Mesothelial cell of epicardium (in vitro differentiated cells): ENCODE data around the gene RALGPS2. TPM values are rescaled to one million over a fixed set of nuclear protein-coding genes. Genes with fewer than 3 reads are reported as not detected.

Experiments used
- DNase-seq, 2 experiments: peaks; one replicate each; pipeline ENCODE4 v3.0.0; 2021; ENCODE audit warnings: low spot score in 2 of 2; ENCODE audit not compliant: unreplicated experiment in 2 of 2
- H3K27ac Mint-ChIP-seq: 2 replicates; pipeline ENCODE4 v1.8.0; 2021; ENCODE audit warnings: mixed read lengths
- H3K27me3 Mint-ChIP-seq: 2 replicates; pipeline ENCODE4 v1.8.0; 2021; ENCODE audit warnings: low read depth, mixed read lengths
- H3K36me3 Mint-ChIP-seq: 2 replicates; pipeline ENCODE4 v1.8.0; 2021; ENCODE audit warnings: mixed read lengths
- H3K4me1 Mint-ChIP-seq: 2 replicates; pipeline ENCODE4 v1.8.0; 2021; ENCODE audit warnings: mixed read lengths
- H3K4me3 Mint-ChIP-seq: 2 replicates; pipeline ENCODE4 v1.8.0; 2021; ENCODE audit warnings: mild to moderate bottlenecking, moderate library complexity, mixed read lengths
- H3K9me3 Mint-ChIP-seq: 2 replicates; pipeline ENCODE4 v1.8.0; 2021; ENCODE audit warnings: mixed read lengths
- total RNA-seq: library from RNA; stranded (reverse); gene quantifications from 3 replicates; pipeline ENCODE4 v1.2.1, GENCODE V29; 2021
- TF ChIP-seq, protein P1 (sequence below): fragments of 200-600 bp; sonication (generic); IDR thresholded peaks from one replicate; pipeline ENCODE4 v1.5.0; 2021; ENCODE audit warnings: antibody characterized with exemption; ENCODE audit not compliant: unreplicated experiment

Gene RALGPS2
- total RNA-seq, 1 donor from 2014 or later, result 50.9 TPM

GRCh38 chr1:178960482-178961240, 235.6 kb downstream of the RALGPS2 start:
- TF ChIP-seq, protein P1, sequence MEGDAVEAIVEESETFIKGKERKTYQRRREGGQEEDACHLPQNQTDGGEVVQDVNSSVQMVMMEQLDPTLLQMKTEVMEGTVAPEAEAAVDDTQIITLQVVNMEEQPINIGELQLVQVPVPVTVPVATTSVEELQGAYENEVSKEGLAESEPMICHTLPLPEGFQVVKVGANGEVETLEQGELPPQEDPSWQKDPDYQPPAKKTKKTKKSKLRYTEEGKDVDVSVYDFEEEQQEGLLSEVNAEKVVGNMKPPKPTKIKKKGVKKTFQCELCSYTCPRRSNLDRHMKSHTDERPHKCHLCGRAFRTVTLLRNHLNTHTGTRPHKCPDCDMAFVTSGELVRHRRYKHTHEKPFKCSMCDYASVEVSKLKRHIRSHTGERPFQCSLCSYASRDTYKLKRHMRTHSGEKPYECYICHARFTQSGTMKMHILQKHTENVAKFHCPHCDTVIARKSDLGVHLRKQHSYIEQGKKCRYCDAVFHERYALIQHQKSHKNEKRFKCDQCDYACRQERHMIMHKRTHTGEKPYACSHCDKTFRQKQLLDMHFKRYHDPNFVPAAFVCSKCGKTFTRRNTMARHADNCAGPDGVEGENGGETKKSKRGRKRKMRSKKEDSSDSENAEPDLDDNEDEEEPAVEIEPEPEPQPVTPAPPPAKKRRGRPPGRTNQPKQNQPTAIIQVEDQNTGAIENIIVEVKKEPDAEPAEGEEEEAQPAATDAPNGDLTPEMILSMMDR, result no peak
- Mint-ChIP-seq H3K27me3 (no peaks in the 10 kb centered on the region), H3K36me3 (no peaks in the 10 kb centered on the region), H3K9me3 (peaks cover 11% of the 10 kb centered on the region), H3K4me3 (no peak overlapping the region), H3K27ac (no peak overlapping the region), H3K4me1 (no peaks in the 10 kb centered on the region)
- DNase-seq, result no peak

DNA sequence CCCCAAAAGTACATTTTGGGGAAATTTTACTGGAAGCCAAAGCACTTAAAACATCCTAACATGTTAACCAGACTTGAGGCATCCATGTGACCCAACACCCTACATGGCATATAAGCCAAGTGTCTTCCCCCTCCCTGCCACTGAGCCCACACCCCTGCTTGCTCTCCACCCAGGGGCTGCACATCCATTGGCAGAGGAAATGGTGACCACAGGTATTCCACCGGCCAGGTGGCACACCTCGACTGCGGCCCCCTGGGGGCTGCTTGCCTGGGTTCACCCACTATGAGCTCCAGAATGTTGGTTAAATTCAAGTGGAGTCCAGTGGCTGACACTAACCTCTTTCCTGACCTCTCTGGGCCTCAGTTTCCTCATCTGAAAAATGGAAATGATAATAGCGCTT, 236.3 kb downstream of the RALGPS2 start:
- H3K27ac Mint-ChIP-seq, result no peak overlapping the region
- no peaks in the 10 kb centered on the region for H3K36me3 Mint-ChIP-seq
- peaks cover 2% of the 10 kb centered on the region for H3K4me1 Mint-ChIP-seq
- H3K27me3 Mint-ChIP-seq, result no peaks in the 10 kb centered on the region
- no peak overlapping the region for H3K4me3 Mint-ChIP-seq
- H3K9me3 Mint-ChIP-seq, result peaks cover 12% of the 10 kb centered on the region
- TF ChIP-seq, protein P1, result no peak
- DNase-seq, result no peak

- Mint-ChIP-seq H3K27ac (no peak overlapping the region), H3K9me3 (peaks cover 12% of the 10 kb centered on the region), H3K27me3 (no peaks in the 10 kb centered on the region), H3K36me3 (no peaks in the 10 kb centered on the region), H3K4me1 (peaks cover 2% of the 10 kb centered on the region), H3K4me3 (no peak overlapping the region)
- TF ChIP-seq, protein P1, result no peak
- no peak for DNase-seq
Observed at GRCh38 chr1:178961868-178962267, 236.8 kb downstream of the RALGPS2 start.

DNA sequence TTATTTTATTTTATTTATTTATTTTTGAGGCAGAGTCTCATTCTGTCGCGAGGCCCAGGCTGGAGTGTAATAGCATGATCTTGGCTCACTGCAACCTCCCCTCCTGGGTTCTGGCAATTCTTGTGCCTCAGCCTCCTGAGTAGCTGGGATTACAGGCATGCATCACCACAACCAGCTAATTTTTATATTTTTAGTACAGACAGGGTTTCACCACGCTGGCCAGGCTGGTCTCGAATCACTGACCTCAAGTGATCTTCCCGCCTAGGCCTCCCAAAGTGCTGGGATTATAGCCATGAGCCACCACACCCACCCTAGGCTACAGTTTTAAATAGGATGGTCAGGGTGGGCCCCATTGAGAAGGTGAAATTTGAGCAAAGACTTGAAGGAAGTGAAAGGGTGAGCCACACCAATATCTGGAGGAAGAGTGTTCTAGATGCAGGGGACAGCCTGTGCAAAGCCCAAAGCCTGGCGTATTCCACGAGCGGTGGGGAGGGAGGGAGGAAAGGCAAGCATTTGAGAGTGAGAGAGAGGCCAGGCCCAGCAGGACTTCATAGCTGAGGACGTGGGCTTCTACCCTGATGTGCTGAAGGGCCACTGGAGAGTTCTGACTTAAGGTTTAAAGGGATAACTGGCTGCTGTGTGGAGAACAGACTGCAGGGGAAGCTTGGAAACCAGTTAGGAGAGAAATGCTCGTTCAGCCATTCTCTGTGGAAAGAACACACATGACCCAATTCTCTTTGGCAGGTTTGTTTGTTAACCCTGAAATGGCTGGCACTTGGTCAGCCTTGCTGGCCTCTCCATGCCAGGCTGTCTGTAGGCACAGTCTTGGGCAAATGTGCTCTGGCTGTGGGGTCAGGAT, 238.0 kb downstream of the RALGPS2 start:
- Mint-ChIP-seq H3K4me1 (peaks cover 2% of the 10 kb centered on the region), H3K36me3 (no peaks in the 10 kb centered on the region), H3K4me3 (no peak overlapping the region), H3K9me3 (peaks cover 15% of the 10 kb centered on the region), H3K27ac (no peak overlapping the region), H3K27me3 (no peaks in the 10 kb centered on the region)
- TF ChIP-seq, protein P1, result no peak
- no peak for DNase-seq

- H3K27ac Mint-ChIP-seq, result no peak overlapping the region
- H3K4me1 Mint-ChIP-seq, result peaks cover 2% of the 10 kb centered on the region
- H3K9me3 Mint-ChIP-seq, result peaks cover 15% of the 10 kb centered on the region
- no peaks in the 10 kb centered on the region for H3K27me3 Mint-ChIP-seq
- H3K4me3 Mint-ChIP-seq, result no peak overlapping the region
- TF ChIP-seq, protein P1, result no peak
- H3K36me3 Mint-ChIP-seq, result no peaks in the 10 kb centered on the region
- no peak for DNase-seq
Observed at GRCh38 chr1:178964469-178965330, 239.7 kb downstream of the RALGPS2 start.
